Stimulated activated CD4-positive, alpha-beta T cell treated with anti-CD3 and anti-CD28 coated beads, Interleukin-12 subunit alpha, Interleukin-12 subunit beta, amount 100 ng/mL, for 4 hours (primary cell): ENCODE data around the gene BAD.

ENCODE experiments used
- DNase-seq: peaks from one replicate; pipeline ENCODE4 v3.0.0-alpha.2; 2020

Gene BAD

DNA sequence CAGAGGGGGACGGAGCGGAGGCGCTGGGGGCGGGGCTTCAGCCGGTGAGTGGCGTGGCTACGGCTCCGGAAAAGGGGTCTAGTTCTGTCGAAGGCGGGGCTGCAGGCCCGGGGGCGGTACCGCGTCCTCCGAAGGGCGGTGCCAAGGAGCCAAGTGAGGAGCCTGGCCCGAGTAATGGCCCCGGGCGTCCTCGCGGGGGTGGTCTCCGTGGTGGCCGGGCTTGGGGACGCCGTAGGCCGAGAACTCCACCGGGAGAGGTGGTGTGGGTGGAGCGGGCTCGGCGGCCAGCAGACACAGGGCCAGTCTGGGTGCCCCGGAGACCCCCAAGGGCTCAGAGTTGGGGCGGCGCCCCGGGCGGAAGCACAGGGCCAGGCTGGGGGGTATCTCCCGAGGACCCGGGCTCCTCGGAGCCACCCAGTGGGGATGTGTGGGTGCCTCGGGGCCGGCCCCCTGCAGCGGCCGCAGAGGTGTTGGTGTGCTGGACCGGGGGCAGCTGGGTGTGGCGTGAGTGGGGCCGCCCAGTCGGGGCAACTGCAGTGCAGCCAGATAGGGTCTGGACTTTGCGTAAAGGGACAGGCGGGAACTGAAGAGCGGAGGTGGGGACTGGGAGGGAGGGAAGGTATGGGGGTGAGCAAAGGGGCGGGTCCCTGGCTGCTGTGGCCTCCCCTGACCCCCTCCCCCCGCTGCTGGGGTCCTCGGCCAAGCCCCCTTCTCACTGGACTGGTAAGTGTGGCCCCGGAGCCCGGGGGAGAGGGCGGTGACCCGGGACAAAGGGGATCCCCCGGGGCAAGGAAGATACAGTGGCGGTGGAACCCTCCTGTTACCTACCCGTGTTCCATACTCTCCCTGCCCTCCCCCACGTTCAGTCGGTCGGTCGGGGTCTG lies 42.7 kb downstream of the BAD start:
- no peak for DNase-seq

- DNase-seq = peak; percentile 100
These were observed 43.3 kb downstream of the BAD start for GRCh38 chr11:64241241-64241490.

- peak; percentile 98 for DNase-seq
These were observed 43.8 kb downstream of the BAD start, which contains the start of gene FKBP2 for GRCh38 chr11:64240435-64241240. TSS of gene FKBP2 (plus strand) at chr11:64241095. CDS start at chr11:64242388, 1,293 bp downstream.

DNA sequence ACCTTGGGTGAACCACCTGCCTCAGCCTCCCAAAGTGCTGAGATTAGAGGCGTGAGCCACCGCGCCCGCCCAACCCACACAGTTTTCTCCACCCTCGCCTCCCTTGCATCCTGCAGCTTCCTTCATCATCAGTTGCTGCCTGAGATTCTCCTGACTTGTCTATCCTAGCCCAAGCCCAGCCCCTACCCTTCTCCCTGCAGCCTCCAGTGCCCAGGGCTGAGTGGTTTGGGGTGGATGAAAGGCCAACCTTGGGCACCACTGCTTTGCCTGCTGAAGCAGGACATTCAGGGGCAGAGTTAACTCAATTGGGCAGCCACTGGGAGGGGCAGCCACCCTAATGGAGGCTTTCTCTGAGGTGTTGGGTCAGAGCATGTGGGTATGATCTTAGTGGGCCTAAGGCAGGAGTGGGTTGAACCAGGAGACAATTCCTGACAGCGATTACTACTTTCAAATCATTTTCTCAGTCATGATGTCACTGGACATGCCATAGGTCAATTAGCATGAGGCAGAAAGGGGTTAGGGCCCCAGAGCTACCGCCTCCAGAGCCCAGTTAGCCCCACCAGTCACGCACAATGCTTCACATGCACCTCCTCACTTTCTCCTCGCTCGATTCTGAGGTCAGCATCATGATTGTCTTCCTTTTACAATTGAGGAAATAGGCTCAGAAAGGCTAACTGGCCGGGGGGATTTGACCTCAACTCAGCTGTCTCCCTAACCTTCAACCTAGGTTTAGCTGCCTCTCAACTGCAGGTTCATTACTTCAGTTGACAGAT lies 44.6 kb downstream of the BAD start:
- no peak for DNase-seq

- no peak for DNase-seq
These were observed 45.5 kb downstream of the BAD start for GRCh38 chr11:64238999-64239398.

- no peak for DNase-seq
These were observed 46.4 kb downstream of the BAD start for GRCh38 chr11:64238076-64238475.

GRCh38 chr11:64237484-64237951 lies 46.9 kb downstream of the BAD start:
- DNase-seq = no peak

DNA sequence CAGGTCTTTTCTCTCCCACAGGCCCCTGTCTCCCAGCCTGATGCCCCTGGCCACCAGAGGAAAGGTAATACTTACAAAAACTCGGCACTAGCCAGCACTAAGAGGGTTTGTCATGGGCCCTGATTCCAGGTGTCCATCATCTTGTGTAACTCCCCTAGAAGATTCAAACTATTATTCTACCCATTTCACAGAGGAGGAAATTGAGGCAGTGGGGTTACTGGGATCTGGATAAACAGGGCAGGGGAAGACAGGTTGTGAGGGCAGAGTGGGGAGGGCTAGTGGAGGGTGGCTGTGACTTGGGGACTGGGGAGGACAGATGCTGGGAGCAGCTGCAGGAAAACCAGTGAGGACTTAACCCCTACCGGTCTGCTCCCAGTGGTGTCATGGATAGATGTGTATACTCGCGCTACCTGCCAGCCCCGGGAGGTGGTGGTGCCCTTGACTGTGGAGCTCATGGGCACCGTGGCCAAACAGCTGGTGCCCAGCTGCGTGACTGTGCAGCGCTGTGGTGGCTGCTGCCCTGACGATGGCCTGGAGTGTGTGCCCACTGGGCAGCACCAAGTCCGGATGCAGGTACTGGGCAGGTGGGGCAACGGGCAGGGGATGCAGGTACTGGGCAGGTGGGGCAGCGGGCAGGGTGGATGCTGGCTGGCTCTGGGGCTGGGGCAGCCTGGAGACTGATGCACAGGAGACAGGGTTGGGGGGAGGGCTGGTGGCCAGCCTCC lies 48.9 kb downstream of the BAD start:
- no peak for DNase-seq

DNA sequence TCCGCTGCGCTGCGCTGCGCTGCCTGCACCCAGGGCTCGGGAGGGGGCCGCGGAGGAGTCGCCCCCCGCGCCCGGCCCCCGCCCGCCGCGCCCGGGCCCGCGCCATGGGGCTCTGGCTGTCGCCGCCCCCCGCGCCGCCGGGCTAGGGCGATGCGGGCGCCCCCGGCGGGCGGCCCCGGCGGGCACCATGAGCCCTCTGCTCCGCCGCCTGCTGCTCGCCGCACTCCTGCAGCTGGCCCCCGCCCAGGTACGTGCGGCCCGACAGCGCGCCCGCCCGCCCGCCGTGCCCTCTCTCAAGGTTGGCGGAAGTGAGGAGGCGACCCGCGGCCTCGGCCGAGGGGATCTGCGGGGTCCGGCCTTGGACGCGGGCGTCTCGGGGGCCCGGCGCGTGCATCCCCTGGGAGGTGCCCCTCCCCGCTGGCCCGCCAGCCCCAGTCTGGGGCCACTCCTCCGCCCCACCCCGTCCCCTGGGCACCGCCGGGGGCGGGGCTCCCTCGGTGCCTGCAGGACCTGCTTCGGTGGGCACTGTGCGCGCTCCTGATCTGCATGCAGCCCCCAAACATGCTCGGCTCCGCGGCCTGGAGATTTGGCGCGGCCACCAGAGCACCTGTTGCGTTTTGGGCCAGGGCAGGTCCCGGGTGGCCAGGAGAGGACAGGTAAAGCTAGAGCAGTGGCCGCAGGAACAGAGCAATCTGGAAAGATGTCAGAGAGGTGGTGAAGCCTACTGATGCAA lies 49.7 kb downstream of the BAD start:
- no peak for DNase-seq

DNA sequence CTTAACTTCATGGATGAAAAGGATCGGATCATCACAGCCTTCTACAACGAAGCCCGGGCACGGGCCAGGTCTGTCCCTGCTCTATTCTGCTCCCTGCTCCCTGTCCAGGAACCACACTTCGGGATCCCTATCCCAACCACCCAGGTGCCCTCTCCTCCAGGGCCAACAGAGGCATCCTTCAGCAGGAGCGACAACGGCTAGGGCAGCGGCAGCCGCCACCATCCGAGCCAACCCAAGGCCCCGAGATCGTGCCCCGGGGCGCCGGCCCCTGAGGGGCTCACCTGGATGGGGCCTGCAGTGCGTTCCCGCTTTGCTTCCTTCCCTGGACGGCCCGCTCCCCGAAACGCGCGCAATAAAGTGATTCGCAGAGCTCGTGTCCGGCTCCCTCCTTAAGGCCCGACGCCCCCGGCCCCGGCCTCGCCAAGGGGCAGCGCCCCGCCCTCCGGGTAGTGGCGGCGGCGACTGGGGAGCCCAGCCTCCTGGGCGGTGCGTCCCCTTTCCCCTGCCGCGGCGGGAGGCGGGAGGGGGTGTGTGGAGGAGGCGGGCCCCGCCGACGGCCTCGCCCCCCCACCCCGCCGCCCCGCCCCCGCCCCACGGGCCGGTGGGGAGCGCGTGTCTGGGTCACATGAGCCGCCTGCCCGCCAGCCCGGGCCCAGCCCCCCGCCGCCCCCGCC lies 50.4 kb downstream of the BAD start, which contains the start of gene VEGFB:
VEGFB (plus strand) TSS at position 672 of the 674 bp plus-strand sequence. CDS start 250 bp downstream, outside the sequence.
- DNase-seq = peak; percentile 72

GRCh38 chr11:64232967-64233315 lies 51.5 kb downstream of the BAD start:
- no peak for DNase-seq

GRCh38 chr11:64232182-64232966 lies 52.1 kb downstream of the BAD start:
- no peak for DNase-seq

GRCh38 chr11:64231546-64231945 lies 52.9 kb downstream of the BAD start:
- no peak for DNase-seq

GRCh38 chr11:64230985-64231365 lies 53.5 kb downstream of the BAD start:
- DNase-seq = no peak

DNA sequence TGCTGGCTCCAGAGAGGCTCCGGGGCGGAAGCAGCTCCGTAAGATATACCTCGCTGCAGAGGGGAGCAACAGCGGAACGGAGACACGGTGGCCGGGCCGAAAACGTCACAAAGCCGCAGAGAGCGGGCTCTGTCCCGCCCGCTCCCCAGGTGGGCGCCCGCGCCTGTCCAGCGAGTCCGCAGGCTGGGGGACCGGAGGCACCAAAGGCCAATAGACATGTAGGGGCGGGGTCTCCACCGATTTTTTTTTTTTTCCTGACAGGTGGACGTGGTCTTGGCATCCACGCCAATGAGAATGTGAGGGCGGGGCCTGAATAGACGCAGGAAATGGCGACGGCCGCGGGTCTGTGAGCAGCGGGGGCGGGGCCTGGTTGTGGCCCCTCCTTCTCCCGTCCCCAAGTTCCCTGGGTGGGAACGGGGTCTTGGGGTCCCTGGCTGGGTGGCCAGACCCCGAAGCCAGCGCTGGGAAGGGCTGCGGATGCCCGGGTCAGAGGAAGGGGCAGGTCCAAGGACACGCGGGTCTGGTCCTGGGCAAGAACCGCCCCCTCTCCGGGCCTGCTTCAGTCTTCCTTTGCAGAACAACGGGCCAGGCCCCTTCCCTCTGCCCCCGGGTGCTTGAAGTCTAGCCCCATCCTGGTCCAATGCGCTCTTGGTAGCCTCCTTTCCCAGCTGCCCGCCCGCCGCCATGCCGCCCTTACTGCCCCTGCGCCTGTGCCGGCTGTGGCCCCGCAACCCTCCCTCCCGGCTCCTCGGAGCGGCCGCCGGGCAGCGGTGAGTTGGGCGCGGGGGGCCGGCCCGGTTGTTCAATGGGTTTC lies 54.1 kb downstream of the BAD start, which contains the start of gene DNAJC4:
DNAJC4 (plus strand) TSS at position 378 of the 814 bp plus-strand sequence; CDS start at position 685, 307 bp downstream.
- DNase-seq = peak; percentile 85

- DNase-seq = no peak
These were observed 54.7 kb downstream of the BAD start for GRCh38 chr11:64229744-64230170.

DNA sequence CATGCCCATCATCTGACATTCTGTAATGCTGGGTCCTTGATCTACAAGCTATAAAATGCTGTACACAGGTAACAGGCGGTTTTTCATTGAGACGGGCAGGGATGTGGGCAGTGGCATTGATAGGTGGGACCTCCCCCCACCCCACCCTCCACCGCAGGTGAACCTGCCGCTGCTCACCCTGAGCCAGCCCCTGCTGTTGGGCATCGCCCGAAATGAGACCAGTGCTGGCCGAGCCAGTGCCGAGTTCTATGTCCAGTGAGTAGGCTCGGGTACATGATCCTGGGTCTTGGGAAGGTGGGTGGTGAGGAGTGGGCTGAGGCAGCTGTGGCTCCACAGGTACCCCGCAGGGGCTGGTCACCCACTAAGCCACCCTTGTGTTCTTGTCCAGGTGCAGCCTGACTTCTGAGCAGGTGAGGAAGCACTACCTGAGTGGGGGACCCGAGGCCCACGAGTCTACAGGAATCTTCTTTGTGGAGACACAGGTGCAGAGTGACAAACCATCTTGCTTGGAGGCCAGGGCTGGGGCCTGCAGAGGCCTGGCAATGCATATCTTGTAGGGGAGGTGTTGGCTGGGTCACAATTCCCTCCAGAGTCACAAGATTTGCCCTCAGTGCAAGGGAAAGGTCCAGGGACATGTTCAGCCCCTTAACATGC lies 55.2 kb downstream of the BAD start:
- no peak for DNase-seq

DNA sequence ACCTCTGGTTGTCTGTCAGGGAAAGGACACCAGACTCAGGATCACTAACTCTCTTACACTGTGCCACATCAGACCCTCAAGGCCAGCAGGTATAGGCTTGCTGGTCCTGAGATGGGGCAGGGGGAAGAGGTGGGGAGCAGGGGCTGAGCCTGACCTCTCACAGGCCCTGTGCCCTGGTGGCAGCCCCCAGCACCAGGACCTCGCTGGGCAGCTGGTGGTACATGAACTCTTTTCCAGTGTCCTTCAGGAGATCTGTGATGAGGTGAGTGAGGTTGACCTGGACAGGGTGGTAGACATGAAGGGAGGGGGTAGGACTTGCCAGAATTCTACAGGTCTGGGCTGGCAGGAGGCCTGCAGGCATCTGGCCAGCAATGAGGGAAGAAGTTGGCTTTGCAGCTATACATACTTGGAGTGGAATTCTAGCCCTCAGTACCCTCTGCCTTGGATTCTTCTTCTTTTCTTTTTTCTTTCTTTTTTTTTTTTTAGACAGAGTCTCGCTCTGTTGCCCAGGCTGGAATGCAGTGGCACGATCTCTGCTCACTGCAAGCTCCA lies 57.0 kb downstream of the BAD start:
- DNase-seq = no peak
